Endothelial cell of umbilical vein (primary cell): ENCODE results near the gene SEMA7A. TPM values are rescaled to one million over a fixed set of nuclear protein-coding genes. Genes with fewer than 3 reads are reported as not detected.

ENCODE experiments used
- BruUV-seq: library from RNA; stranded (reverse); fragments of 400-500 nt; replicated peaks from 2 replicates; lab custom pipeline; 2021; lab: Mats Ljungman, UMichigan
- CTCF ChIA-PET: fragments of 300-600, 350-600 bp; sonication (Branson Sonifier 250); formaldehyde crosslinking; loops from one replicate; lab custom pipeline; 2021; ENCODE audit warnings: antibody characterized with exemption, inconsistent platforms; lab: Charles Lee
- POLR2A ChIA-PET: fragments of 300-600, 350-600 bp; sonication (Branson Sonifier 250); formaldehyde crosslinking; loops from one replicate; lab custom pipeline; 2021; ENCODE audit warnings: antibody characterized with exemption, inconsistent platforms; lab: Charles Lee
- DNase-seq: peaks from one replicate; pipeline ENCODE4 v3.0.0-alpha.2; 2011; ENCODE audit warnings: low read depth, low spot score
- FAIRE-seq: peaks from 2 replicates; lab custom pipeline; 2011; peaks lifted over from hg19 to GRCh38; lab: Jason Lieb, UNC
- H2AFZ ChIP-seq: 2 replicates; pipeline ENCODE4 v1.6.0; 2012; ENCODE audit warnings: low read depth, low read length, control low read depth, inconsistent platforms
- H3K27ac ChIP-seq: 2 replicates; pipeline ENCODE4 v1.5.1; 2011; ENCODE audit warnings: low read depth, mild to moderate bottlenecking, control low read depth, low read length, moderate library complexity; ENCODE audit not compliant: insufficient read depth
- H3K27me3 ChIP-seq, 2 experiments: 2 replicates each; pipeline versions ENCODE4 v1.6.0 to v1.6.1; 2011; ENCODE audit warnings: low read length in 2 of 2, mixed read lengths in 1 of 2; ENCODE audit not compliant: control insufficient read depth in 2 of 2, insufficient read depth in 2 of 2
- H3K36me3 ChIP-seq, 2 experiments: 2 replicates in 1 of 2; 3 replicates in 1 of 2; pipeline ENCODE4 v1.5.1; 2011; ENCODE audit warnings: low read length in 2 of 2, mild to moderate bottlenecking in 1 of 2, moderate library complexity in 1 of 2; ENCODE audit not compliant: control insufficient read depth in 2 of 2, insufficient read depth in 2 of 2; ENCODE audit errors: extremely low read depth in 1 of 2
- H3K4me1 ChIP-seq: 3 replicates; pipeline ENCODE4 v1.5.1; 2011; ENCODE audit warnings: mild to moderate bottlenecking, low read length; ENCODE audit not compliant: control insufficient read depth, insufficient read depth; ENCODE audit errors: extremely low read depth
- H3K4me2 ChIP-seq: 2 replicates; pipeline ENCODE4 v1.6.1; 2011; ENCODE audit warnings: low read length, control low read depth, mixed read lengths; ENCODE audit not compliant: insufficient read depth
- H3K4me3 ChIP-seq, 3 experiments: fragments of 200-600 bp in 1 of 3; sonication (generic), shearing (Covaris generic) in 1 of 3; replicated peaks in 1 of 3; 2 replicates each; pipeline ENCODE4 v1.5.1; 2011 to 2016; ENCODE audit warnings: control low read depth in 3 of 3, low read length in 3 of 3, mild to moderate bottlenecking in 2 of 3, inconsistent platforms in 1 of 3, low read depth in 1 of 3, moderate library complexity in 1 of 3; ENCODE audit not compliant: insufficient read depth in 1 of 3
- H3K79me2 ChIP-seq: 2 replicates; pipeline ENCODE4 v1.6.0; 2012; ENCODE audit warnings: low read length, inconsistent platforms; ENCODE audit not compliant: control insufficient read depth, insufficient read depth
- H3K9ac ChIP-seq: replicated peaks from 2 replicates; pipeline ENCODE3; 2011; ENCODE audit warnings: low read length, control low read depth; ENCODE audit not compliant: insufficient read depth; ENCODE audit errors: extremely low read depth
- H3K9me1 ChIP-seq: replicated peaks from 3 replicates; pipeline ENCODE4 v1.6.0; 2011; ENCODE audit warnings: mild to moderate bottlenecking, low read length; ENCODE audit not compliant: control insufficient read depth, insufficient read depth; ENCODE audit errors: extremely low read depth
- H3K9me3 ChIP-seq: replicated peaks from 2 replicates; pipeline ENCODE4 v1.5.1; 2012; ENCODE audit warnings: low read length, inconsistent platforms; ENCODE audit not compliant: control insufficient read depth, insufficient read depth
- H4K20me1 ChIP-seq: replicated peaks from 2 replicates; pipeline ENCODE3; 2011; ENCODE audit warnings: mild to moderate bottlenecking, low read length; ENCODE audit not compliant: control insufficient read depth, insufficient read depth; ENCODE audit errors: extremely low read depth
- EZH2 ChIP-seq: IDR thresholded peaks from 2 replicates; pipeline ENCODE4 v1.6.1; 2012; ENCODE audit warnings: borderline replicate concordance, low read depth, mild to moderate bottlenecking, moderate library complexity, low read length, inconsistent platforms; ENCODE audit not compliant: severe bottlenecking
- GATA2 ChIP-seq: IDR thresholded peaks from 2 replicates; pipeline ENCODE4 v1.7.0; 2011; ENCODE audit warnings: low read depth, mild to moderate bottlenecking, moderate library complexity, mixed read lengths, low read length; ENCODE audit not compliant: insufficient read length, insufficient read depth
- JUN ChIP-seq: IDR thresholded peaks from 2 replicates; pipeline ENCODE4 v1.6.1; 2011; ENCODE audit warnings: borderline replicate concordance, low read depth; ENCODE audit not compliant: insufficient read length, insufficient read depth
- MYC ChIP-seq: IDR thresholded peaks from one replicate; pipeline ENCODE4 v1.6.1; 2011; ENCODE audit warnings: mild to moderate bottlenecking, low read depth, low read length
- POLR2AphosphoS5 ChIP-seq: IDR thresholded peaks from 2 replicates; pipeline ENCODE4 v1.6.1; 2012; ENCODE audit warnings: low read depth, mild to moderate bottlenecking, control low read depth, low read length, moderate library complexity; ENCODE audit not compliant: insufficient read depth
- dilution Hi-C: fragments of 300-500 bp; cut with MboI; formaldehyde crosslinking; loops from one replicate; pipeline ENCODE4 v1.15.0; 2019; ENCODE audit warnings: low sequenced_read_pairs; ENCODE audit not compliant: extremely low pct_ligation_motif_present
- intact Hi-C: fragments of 100-400 bp; cut with micrococcal nuclease; formaldehyde crosslinking; loops from one replicate; pipeline ENCODE4 v1.10.0; 2022
- polyA plus RNA-seq, 4 experiments: library from polyadenylated mRNA; depleted of rRNA in 3 of 4; stranded (reverse) in 3 of 4; unstranded in 1 of 4; fragments of >200 nt; gene quantifications; 2 replicates each; pipeline versions ENCODE4 v1.2.1 to v1.2.3, GENCODE V29; 2011 to 2012; ENCODE audit warnings: missing spikeins in 1 of 4
- total RNA-seq: library from RNA; stranded (reverse); gene quantifications from 2 replicates; pipeline ENCODE4 v1.2.3, GENCODE V29; 2021
- TF ChIP-seq, protein P1 (sequence below), 2 donors: IDR thresholded peaks; 1 replicate in 1 of 2; 2 replicates in 1 of 2; pipeline ENCODE4 v1.5.1; 2011; ENCODE audit warnings: low read length in 2 of 2, mild to moderate bottlenecking in 2 of 2, moderate library complexity in 2 of 2, control low read depth in 1 of 2, inconsistent platforms in 1 of 2, low read depth in 1 of 2; ENCODE audit not compliant: insufficient read depth in 1 of 2; ENCODE audit errors: extremely low read depth in 1 of 2

Gene SEMA7A
- total and polyA plus RNA-seq, 2 donors (not counting 3 experiments of a cell fraction or from before 2014, with no cell fraction given), result 1.7 to 2.0 TPM

DNA sequence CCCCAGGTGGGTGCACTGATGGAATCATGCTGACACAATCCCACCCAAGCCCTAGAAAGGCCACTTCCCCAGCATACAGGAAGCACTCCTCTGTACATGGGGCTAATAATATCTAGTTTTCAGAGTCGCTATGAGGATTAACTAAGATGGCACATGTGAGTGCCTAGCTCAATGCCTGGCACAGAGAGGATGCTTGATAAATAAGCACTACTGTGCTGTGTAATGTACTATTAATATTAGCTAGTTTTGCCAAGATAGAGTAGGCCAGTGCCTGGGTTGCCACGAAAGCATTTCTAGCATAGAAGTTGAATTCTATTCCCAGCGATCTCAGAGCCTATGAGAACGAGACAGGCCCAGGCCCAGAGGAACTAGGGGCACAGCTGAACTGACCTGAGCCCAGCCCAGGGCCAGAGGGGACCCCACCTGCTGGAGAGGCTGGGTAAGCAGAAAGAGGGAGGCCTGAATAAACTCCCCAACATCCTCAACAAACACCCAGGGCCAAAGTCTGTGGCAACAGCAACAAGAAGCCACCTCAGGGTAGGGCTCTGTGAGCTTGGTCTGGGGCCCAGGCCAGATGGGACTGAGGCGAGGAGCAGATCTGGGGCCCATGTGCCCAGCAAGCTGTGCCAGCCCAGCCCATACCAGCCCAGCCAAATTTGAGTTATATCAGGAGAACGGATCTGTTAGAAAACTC, 7.6 kb upstream of the SEMA7A start:
- no peaks in the 10 kb centered on the region for H4K20me1 ChIP-seq
- H3K4me1 ChIP-seq, result peaks cover 11% of the 10 kb centered on the region
- H2AFZ ChIP-seq, result no peak overlapping the region
- no peaks in the 10 kb centered on the region for H3K79me2 ChIP-seq
- H3K9me3 ChIP-seq, result no peaks in the 10 kb centered on the region
- no TSS peak for BruUV-seq
- FAIRE-seq (no peak), DNase-seq (no peak)
- H3K27me3 ChIP-seq, result no peaks in the 10 kb centered on the region
- H3K27ac ChIP-seq, result no peak overlapping the region
- TF ChIP-seq JUN, result no peak
- TF ChIP-seq MYC, result no peak
- no peak for TF ChIP-seq GATA2
- no peak for TF ChIP-seq EZH2
- TF ChIP-seq POLR2AphosphoS5, result no peak
- H3K4me2 ChIP-seq, result no peak overlapping the region
- CTCF ChIA-PET, result interaction anchor here (3.9 to 9.0 kb wide), 3 partner anchors 13 to 68 kb away, joined by 19 to 313 read pairs (median 60); no protein-coding TSS in a partner anchor
- H3K36me3 ChIP-seq, result peaks cover 0 to 3% of the 10 kb centered on the region in 2 experiments
- POLR2A ChIA-PET, result no interaction called here
- no peak overlapping the region for H3K4me3 ChIP-seq
- no peak overlapping the region for H3K9ac ChIP-seq
- H3K9me1 ChIP-seq, result no peaks in the 10 kb centered on the region
- dilution Hi-C loops, result no loop called here
- intact Hi-C loops, result no loop called here

DNA sequence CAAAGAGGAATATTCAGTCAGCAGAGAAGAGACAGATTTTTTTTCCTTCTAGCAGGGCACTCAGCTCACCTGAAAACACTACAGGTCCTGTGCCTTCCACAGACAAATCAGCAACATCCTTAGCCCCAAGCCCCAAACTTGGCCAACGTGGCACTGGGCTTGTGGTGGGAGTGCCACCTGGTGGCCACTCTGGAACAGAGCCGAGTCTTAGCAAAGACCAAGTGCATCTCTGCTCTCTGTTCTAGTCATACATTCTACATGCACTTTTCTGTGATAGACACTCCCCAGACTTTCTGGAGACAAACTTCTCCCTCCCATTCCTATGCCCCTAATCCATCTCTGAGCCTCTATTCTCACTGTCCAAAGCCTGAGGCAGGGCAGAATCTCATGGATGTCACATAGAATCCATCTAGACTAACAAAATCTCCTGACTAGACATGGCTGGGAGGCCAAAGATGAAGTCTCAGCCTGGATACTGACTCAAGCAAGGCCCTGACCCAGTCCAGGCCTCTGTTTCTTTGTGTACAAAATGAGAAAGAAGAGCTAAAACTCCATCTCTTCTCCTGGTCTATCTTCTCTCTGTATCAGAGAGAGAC, 5.1 kb upstream of the SEMA7A start:
- ChIA-PET POLR2A (interaction anchor here (1.7 kb wide), 1 partner anchor 56 kb away, joined by 4 read pairs; no protein-coding TSS in a partner anchor), CTCF (interaction anchor here (0.9 to 9.0 kb wide), 22 partner anchors 10 to 330 kb away, joined by 3 to 313 read pairs (median 4); partner anchors contain the start of gene UBL7)
- no peak overlapping the region for H2AFZ ChIP-seq
- dilution Hi-C loops (no loop called here), intact Hi-C loops (loop anchor here (1.0 to 5.0 kb wide), 4 partner anchors 50 to 183 kb away; no protein-coding TSS in a partner anchor)
- H3K27me3 ChIP-seq, result no peaks in the 10 kb centered on the region
- FAIRE-seq (peak; percentile 91), DNase-seq (peak; percentile 65)
- no TSS peak for BruUV-seq
- no peaks in the 10 kb centered on the region for H3K9me1 ChIP-seq
- no peaks in the 10 kb centered on the region for H3K9me3 ChIP-seq
- no peak overlapping the region for H3K4me3 ChIP-seq
- H3K36me3 ChIP-seq, result no peaks in the 10 kb centered on the region
- no peak overlapping the region for H3K27ac ChIP-seq
- no peaks in the 10 kb centered on the region for H3K79me2 ChIP-seq
- no peak overlapping the region for H3K9ac ChIP-seq
- no peaks in the 10 kb centered on the region for H3K4me1 ChIP-seq
- no peaks in the 10 kb centered on the region for H4K20me1 ChIP-seq
- no peak overlapping the region for H3K4me2 ChIP-seq
- TF ChIP-seq, protein P1, sequence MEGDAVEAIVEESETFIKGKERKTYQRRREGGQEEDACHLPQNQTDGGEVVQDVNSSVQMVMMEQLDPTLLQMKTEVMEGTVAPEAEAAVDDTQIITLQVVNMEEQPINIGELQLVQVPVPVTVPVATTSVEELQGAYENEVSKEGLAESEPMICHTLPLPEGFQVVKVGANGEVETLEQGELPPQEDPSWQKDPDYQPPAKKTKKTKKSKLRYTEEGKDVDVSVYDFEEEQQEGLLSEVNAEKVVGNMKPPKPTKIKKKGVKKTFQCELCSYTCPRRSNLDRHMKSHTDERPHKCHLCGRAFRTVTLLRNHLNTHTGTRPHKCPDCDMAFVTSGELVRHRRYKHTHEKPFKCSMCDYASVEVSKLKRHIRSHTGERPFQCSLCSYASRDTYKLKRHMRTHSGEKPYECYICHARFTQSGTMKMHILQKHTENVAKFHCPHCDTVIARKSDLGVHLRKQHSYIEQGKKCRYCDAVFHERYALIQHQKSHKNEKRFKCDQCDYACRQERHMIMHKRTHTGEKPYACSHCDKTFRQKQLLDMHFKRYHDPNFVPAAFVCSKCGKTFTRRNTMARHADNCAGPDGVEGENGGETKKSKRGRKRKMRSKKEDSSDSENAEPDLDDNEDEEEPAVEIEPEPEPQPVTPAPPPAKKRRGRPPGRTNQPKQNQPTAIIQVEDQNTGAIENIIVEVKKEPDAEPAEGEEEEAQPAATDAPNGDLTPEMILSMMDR (IDR thresholded peaks at IDR 0.05; ENCODE audit: extremely low read depth in 1 of 2, insufficient read depth in 1 of 2, low read depth in 1 of 2, low read length in 2 of 2), result peak; percentile 90 to 95
- no peak for TF ChIP-seq JUN
